Vagina (tissue), 2 donors: ENCODE results near the gene TPSB2. TPM values are rescaled to one million over a fixed set of nuclear protein-coding genes. Genes with fewer than 3 reads are reported as not detected.
"Not testable (repeated sequence)": the region's sequence is repeated elsewhere in the genome, so short reads cannot be mapped to it uniquely, and the experiment has no call there.

Experiments
- DNase-seq, 2 donors: peaks; one replicate each; pipeline ENCODE4 v3.0.0-alpha.2; 2017; ENCODE audit errors: extremely low spot score in 2 of 2
- H3K27ac ChIP-seq: fragments of 200-600 bp; sonication (generic); one replicate; pipeline ENCODE4 v1.5.1; 2019
- H3K27me3 ChIP-seq: fragments of 200-600 bp; sonication (generic); one replicate; pipeline ENCODE4 v1.5.1; 2019
- H3K36me3 ChIP-seq, 2 donors: fragments of 200-600 bp; sonication (generic); one replicate each; pipeline ENCODE4 v1.5.1; 2017 to 2019
- H3K4me1 ChIP-seq: fragments of 200-600 bp; sonication (generic); one replicate; pipeline ENCODE4 v1.5.1; 2019
- H3K4me3 ChIP-seq, 2 donors: fragments of 200-600 bp; sonication (generic); 1 replicate in 1 of 2; 2 replicates in 1 of 2; pipeline ENCODE4 v1.5.1; 2016 to 2019
- H3K9me3 ChIP-seq: fragments of 200-600 bp; sonication (generic); one replicate; pipeline ENCODE4 v1.5.1; 2019
- CTCF ChIP-seq, 3 experiments: fragments of 450-650 bp in 2 of 3; fragments of 200-600 bp in 1 of 3; sonication (generic) in 1 of 3; IDR thresholded peaks; one replicate each; pipeline ENCODE4 v1.5.1; 2017 to 2019; ENCODE audit warnings: antibody characterized with exemption in 3 of 3, mild to moderate bottlenecking in 2 of 3, moderate library complexity in 2 of 3
- POLR2A ChIP-seq, 2 donors: fragments of 450-650 bp; IDR thresholded peaks; one replicate each; pipeline ENCODE4 v1.6.1; 2017; ENCODE audit warnings: antibody characterized with exemption in 2 of 2, mild to moderate bottlenecking in 2 of 2, moderate library complexity in 2 of 2
- POLR2AphosphoS5 ChIP-seq, 2 donors: sonication (generic); formaldehyde crosslinking; IDR thresholded peaks; one replicate each; pipeline ENCODE4 v1.9.0; 2017; ENCODE audit warnings: antibody characterized with exemption in 2 of 2, mild to moderate bottlenecking in 2 of 2, low read depth in 1 of 2; ENCODE audit not compliant: insufficient read depth in 1 of 2
- intact Hi-C: fragments of 100-400 bp; cut with DNase I; formaldehyde crosslinking; loops from one replicate; pipeline ENCODE4 v1.15.1; 2023
- total RNA-seq: library from RNA; depleted of rRNA; stranded (reverse); fragments of >200 nt; gene quantifications from one replicate; pipeline ENCODE4 v1.2.3, GENCODE V29; 2016

The TPSB2 gene
- total RNA-seq, 1 donor from 2014 or later = 59.7 TPM

- intact Hi-C loops = no loop called here
- Histone ChIP-seq H3K4me3 (no peak overlapping the region), H3K27ac (no peak overlapping the region), H3K4me1 (peaks cover 8% of the 10 kb centered on the region), H3K27me3 (no peaks in the 10 kb centered on the region), H3K36me3 (no peaks in the 10 kb centered on the region), H3K9me3 (no peaks in the 10 kb centered on the region)
- DNase-seq = no peak
- TF ChIP-seq POLR2AphosphoS5 (IDR thresholded peaks at IDR 0.05; ENCODE audit: insufficient read depth in 1 of 2, low read depth in 1 of 2) = no peak
- no peak for TF ChIP-seq POLR2A (IDR thresholded peaks at IDR 0.05)
- no peak for TF ChIP-seq CTCF (IDR thresholded peaks at IDR 0.05)
Measured at GRCh38 chr16:1271380-1271723, 41.4 kb upstream of the TPSB2 start.

- H3K9me3 ChIP-seq, H3K27me3 ChIP-seq, H3K27ac ChIP-seq, DNase-seq, intact Hi-C loops, H3K4me3 ChIP-seq, H3K36me3 ChIP-seq, H3K4me1 ChIP-seq: not testable (repeated sequence)
Measured at GRCh38 chr16:1269418-1269817, 39.4 kb upstream of the TPSB2 start.

- Histone ChIP-seq H3K27ac (no peak overlapping the region), H3K36me3 (no peaks in the 10 kb centered on the region), H3K27me3 (no peaks in the 10 kb centered on the region), H3K4me1 (no peaks in the 10 kb centered on the region), H3K9me3 (no peaks in the 10 kb centered on the region), H3K4me3 (no peak overlapping the region)
- intact Hi-C loops = no loop called here
- TF ChIP-seq CTCF (IDR thresholded peaks at IDR 0.05) = no peak
- no peak for TF ChIP-seq POLR2AphosphoS5 (IDR thresholded peaks at IDR 0.05; ENCODE audit: insufficient read depth in 1 of 2, low read depth in 1 of 2)
- TF ChIP-seq POLR2A (IDR thresholded peaks at IDR 0.05) = no peak
- no peak for DNase-seq
Measured at GRCh38 chr16:1265826-1266225, 35.8 kb upstream of the TPSB2 start.

GRCh38 chr16:1265090-1265630 is 35.2 kb upstream of the TPSB2 start:
- TF ChIP-seq POLR2A (IDR thresholded peaks at IDR 0.05) (no peak), POLR2AphosphoS5 (IDR thresholded peaks at IDR 0.05; ENCODE audit: insufficient read depth in 1 of 2, low read depth in 1 of 2) (no peak), CTCF (IDR thresholded peaks at IDR 0.05) (no peak)
- no peak overlapping the region for H3K4me3 ChIP-seq

GRCh38 chr16:1264345-1265089 is 34.5 kb upstream of the TPSB2 start:
- Histone ChIP-seq H3K4me1 (no peaks in the 10 kb centered on the region), H3K4me3 (no peak overlapping the region), H3K36me3 (no peaks in the 10 kb centered on the region), H3K27me3 (no peaks in the 10 kb centered on the region), H3K9me3 (no peaks in the 10 kb centered on the region), H3K27ac (no peak overlapping the region)
- no peak for DNase-seq
- intact Hi-C loops = no loop called here
- no peak for TF ChIP-seq POLR2AphosphoS5 (IDR thresholded peaks at IDR 0.05; ENCODE audit: insufficient read depth in 1 of 2, low read depth in 1 of 2)
- no peak for TF ChIP-seq POLR2A (IDR thresholded peaks at IDR 0.05)
- no peak for TF ChIP-seq CTCF (IDR thresholded peaks at IDR 0.05)

More at GRCh38 chr16:1265090-1265630, 35.2 kb upstream of the TPSB2 start:
- Histone ChIP-seq H3K27me3 (no peaks in the 10 kb centered on the region), H3K27ac (no peak overlapping the region), H3K36me3 (no peaks in the 10 kb centered on the region), H3K9me3 (no peaks in the 10 kb centered on the region), H3K4me1 (no peaks in the 10 kb centered on the region)
- no peak for DNase-seq
- intact Hi-C loops = no loop called here
